M059J (cell line): ENCODE results near the gene SLC26A9. TPM values are rescaled to one million over a fixed set of nuclear protein-coding genes. Genes with fewer than 3 reads are reported as not detected.
"Not testable (repeated sequence)": the region's sequence is repeated elsewhere in the genome, so short reads cannot be mapped to it uniquely, and the experiment has no call there.

Experiments used
- DNase-seq: peaks from one replicate; pipeline ENCODE4 v3.0.0-alpha.2; 2012; ENCODE audit warnings: low read depth
- total RNA-seq: library from RNA; depleted of rRNA; stranded (reverse); fragments of >200 nt; shearing (Covaris generic); gene quantifications from 2 replicates; pipeline ENCODE4 v1.2.3, GENCODE V29; 2014; rRNA removed

SLC26A9 gene
- total RNA-seq, 1 experiment from 2014 or later: not detected

DNA sequence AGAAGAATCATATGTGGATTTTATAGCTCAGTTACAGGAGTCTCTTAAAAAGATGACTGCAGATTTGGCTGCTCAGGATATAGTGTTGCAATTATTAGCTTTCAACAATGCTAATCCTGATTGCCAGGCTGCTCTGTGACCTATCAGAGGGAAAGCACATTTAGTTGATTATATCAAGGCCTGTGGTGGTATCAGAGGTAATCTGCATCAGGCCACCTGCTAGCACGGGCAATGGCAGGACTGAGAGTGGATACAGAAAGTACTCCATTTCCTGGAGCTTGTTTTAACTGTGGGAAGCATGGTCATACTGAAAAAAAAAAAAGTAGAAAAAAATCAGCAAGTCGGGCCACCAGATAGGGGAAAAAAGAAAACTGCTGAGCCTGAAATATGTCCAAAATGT, 51.1 kb downstream of the SLC26A9 start:
- DNase-seq: not testable (repeated sequence)

DNA sequence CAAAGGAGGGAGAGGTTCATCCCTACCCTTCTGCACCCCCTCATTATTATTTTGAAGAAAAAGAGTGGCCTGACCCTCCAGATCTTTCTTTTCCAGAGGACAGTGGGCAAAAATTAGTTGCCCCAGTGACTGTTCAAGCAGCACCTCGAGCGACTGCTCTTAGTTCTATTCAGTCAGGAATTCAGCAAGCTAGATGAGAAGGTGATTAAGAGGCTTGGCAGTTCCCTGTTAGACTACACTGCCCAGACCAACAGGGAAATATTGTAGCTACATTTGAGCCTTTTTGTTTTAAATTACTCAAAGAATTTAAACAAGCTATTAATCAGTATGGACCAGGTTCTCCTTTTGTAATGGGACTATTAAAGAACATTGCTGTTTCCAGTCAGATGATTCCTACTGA, 51.8 kb downstream of the SLC26A9 start:
- DNase-seq: not testable (repeated sequence)

DNA sequence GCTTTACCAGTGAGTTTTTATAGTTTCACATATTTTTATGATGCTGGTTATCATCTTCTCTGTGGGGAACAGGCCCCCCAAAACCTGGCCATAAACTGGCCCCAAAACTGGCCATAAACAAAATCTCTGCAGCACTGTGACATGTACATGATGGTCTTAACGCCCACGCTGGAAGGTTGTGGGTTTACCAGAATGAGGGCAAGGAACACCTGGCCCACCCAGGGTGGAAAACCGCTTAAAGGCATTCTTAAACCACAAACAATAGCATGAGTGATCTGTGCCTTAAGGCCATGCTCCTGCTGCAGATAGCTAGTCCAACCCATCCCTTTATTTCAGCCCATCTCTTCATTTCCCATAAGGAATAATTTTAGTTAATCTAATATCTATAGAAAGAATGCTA, 52.6 kb downstream of the SLC26A9 start:
- peak; percentile 22 for DNase-seq

DNA sequence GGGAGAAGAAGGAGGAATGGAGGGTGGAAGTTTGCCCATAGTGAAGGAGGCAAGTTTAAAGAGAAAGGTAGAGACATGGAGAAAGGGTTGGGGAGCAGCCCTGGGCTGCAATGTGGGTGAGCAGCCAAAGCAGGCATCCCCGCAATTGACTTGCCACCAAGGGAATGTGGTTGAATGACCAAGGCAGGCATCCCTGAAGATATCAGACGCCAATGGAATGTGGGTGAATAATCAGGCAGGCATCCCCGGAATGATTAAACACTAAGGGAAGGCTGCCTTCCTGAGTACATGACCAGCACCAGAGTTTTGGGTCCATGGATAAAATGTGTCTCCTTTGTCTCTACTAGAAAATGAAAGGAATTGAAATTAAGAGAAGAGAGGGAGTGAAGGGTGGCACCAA, 53.5 kb downstream of the SLC26A9 start:
- peak; percentile 97 for DNase-seq

DNA sequence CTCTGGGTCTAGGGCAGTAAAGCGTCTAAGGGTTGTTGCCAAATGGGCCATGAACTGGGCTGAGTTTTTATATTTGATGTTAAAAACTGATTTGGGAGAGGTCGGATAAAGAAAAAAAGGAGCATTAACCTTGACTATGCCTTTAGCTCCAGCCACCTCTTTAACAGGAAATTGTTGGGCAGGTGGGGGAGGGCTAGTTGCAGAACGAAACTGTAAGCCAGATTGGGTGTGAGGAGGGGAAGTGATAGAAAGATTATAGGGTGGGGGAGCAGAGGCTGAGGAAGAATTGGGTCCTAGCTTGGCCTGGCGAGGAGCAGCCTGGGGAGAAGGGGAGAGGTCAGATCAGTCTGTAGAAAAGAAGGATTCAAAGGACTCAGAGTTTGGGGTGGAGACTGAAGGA, 54.2 kb downstream of the SLC26A9 start:
- peak; percentile 13 for DNase-seq

DNA sequence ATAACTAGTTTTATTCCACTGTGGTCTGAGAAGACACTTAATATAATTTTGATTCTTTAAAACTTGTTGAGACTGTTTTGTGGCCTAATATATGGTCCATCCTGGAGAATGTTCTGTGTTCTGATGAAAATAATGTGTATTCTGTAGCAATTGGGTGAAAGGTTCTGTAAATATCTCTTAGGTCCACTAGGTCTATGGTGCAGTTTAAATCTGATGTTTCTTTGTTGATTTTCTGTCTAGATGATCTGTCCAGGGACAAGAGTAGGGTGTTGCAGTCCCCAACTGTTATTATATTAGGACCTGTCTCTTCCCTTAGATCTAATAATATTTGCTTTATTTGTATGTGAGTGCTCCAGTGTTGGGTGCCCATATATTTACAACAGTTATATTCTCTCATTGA, 59.5 kb downstream of the SLC26A9 start:
- DNase-seq: no peak

DNA sequence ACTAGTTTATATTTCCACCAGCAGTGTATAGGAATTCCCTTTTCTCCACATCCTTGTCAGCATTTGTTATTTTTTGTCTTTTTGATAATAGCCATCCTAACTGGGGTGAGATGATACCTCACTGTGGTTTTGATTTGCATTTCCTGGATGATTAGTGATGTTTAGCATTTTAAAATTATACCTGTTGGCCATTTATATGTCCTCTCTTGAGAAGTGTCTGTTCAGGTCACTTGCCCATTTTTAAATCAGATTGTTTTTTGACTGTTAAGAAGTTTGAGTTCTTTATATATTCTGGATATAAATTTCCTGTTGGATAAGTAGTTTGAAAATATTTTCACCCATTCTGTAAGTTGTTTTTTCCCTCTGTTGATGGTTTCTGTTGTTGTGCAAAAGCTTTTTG, 62.3 kb downstream of the SLC26A9 start:
- DNase-seq: no peak

DNA sequence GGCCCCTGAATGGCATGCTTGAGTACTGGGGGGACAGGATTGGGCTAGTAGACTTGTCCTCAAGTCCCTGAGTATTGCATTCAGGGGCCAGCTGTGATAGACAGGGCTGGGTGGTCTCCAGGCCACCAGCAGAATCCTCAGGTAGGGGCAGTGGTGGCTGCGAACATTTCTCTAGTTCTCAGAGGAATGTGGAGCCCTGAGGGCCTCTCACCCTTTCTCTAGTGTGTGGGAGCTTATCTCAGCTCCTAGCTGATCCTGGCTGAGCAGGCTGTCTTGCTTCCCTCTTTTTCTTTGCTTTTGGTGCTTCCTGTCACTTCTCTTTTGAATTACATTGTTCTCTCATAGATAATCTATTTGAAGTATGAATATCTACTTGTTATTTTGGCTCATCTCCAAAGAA, 63.3 kb downstream of the SLC26A9 start:
- DNase-seq: no peak

DNA sequence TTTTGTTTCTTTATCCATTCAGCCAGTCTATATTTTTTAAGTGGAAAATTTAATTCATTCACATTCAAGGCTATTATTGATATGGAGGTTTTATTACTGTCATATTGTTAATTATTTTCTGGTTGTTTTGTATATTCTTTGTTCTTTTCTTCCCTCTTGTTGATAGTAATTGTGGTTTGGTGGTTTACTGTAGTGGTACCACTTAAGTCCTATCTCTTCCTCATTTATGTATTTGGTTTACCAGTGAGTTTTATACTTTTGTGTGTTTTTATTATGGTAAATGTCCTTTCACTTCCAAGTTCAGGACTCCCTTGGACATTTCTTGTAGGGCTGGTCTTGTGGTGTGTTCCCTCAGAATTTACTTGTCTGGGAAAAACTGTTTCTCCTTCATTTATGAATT, 65.2 kb downstream of the SLC26A9 start:
- DNase-seq: no peak

DNA sequence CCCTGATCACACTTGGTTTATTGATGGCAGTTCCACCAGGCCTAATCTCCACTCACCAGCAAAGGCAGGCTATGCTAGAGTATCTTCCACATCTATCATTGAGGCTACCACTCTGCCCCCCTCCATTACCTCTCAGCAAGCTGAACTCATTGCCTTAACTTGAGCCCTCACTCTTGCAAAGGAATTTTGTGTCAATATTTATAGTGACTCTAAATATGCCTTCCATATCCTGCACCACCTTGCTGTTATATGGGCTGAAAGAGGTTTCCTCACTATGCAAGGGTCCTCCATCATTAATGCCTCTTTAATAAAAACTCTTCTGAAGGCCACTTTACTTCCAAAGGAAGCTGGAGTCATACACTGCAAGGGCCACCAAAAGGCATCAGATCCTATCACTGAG, 70.1 kb downstream of the SLC26A9 start:
- not testable (repeated sequence) for DNase-seq

DNA sequence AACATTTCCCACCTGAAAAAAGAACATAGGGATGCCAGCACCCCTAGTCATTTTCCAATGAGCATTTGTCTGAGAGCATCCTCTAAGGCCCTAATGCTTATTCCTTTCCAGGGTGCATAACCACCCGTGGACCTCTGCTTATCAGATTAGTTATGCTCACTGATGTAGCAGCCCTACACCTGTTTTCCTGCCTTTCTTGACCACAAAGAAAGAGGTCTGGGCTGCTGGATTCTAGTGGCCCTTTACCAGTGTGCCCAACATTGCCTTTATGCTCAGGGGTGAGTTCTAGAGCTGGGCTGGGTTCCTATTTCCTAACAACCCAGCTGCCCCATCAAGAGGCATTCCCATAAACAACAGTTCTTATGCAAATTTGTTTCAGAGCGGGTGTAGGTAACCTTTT, 73.0 kb downstream of the SLC26A9 start:
- DNase-seq: no peak

Other genes starting within 250 kb of the SLC26A9 start
- 193 and 268 TPM in 2 replicates for gene NUCKS1, start 193.3 kb downstream of the SLC26A9 start, total RNA-seq
- gene RAB29, start 168.0 kb downstream of the SLC26A9 start, total RNA-seq: 19.5 and 33.8 TPM in 2 replicates
- 20.0 and 24.4 TPM in 2 replicates for gene SLC41A1, start 130.3 kb downstream of the SLC26A9 start, total RNA-seq
- gene PM20D1, start 93.3 kb downstream of the SLC26A9 start, total RNA-seq: not detected in 2 replicates
- 0.44 and 0.69 TPM in 2 replicates for gene RAB7B, start 59.9 kb upstream of the SLC26A9 start, total RNA-seq
- not detected in 2 replicates for gene CTSE, start 80.4 kb upstream of the SLC26A9 start, total RNA-seq
- not detected in 2 replicates for gene RHEX, start 109.7 kb upstream of the SLC26A9 start, total RNA-seq
- gene AVPR1B, start 173.9 kb upstream of the SLC26A9 start, total RNA-seq: not detected in 2 replicates